GM23338 (cell line): ENCODE measurements around the gene SND1. TPM values are rescaled to one million over a fixed set of nuclear protein-coding genes. Genes with fewer than 3 reads are reported as not detected.

ENCODE experiments used
- CTCF ChIP-seq, 2 experiments: fragments of 200-600 bp in 1 of 2; sonication (generic) in 1 of 2; conservative IDR thresholded peaks; 2 replicates each; pipeline versions ENCODE4 v1.5.1 to v1.6.1; 2016 to 2017; ENCODE audit warnings: antibody characterized with exemption in 2 of 2, low read depth in 2 of 2, mild to moderate bottlenecking in 2 of 2, moderate library complexity in 1 of 2
- EZH2 ChIP-seq: fragments of 200-600 bp; sonication (generic); IDR thresholded peaks from one replicate; pipeline ENCODE4 v1.8.0; 2017; ENCODE audit warnings: antibody characterized with exemption, mild to moderate bottlenecking, low read depth; ENCODE audit not compliant: unreplicated experiment
- EZH2phosphoT487 ChIP-seq: fragments of 200-600 bp; sonication (generic); IDR thresholded peaks from one replicate; pipeline ENCODE4 v1.8.1; 2018; ENCODE audit warnings: antibody characterized with exemption; ENCODE audit not compliant: unreplicated experiment
- JUNB ChIP-seq: IDR thresholded peaks from one replicate; pipeline ENCODE4 v1.6.1; 2016; ENCODE audit warnings: antibody characterized with exemption; ENCODE audit not compliant: unreplicated experiment
- ZNF114 ChIP-seq: fragments of 250-450 bp; sonication (Bioruptor Pico); IDR thresholded peaks from 2 replicates; pipeline ENCODE4 v1.5.0; 2020; ENCODE audit warnings: mild to moderate bottlenecking, moderate library complexity
- polyA plus RNA-seq: library from polyadenylated mRNA; unstranded; fragments of >200 nt; fragmentation: Nextera tagmentation; extraction: Ambion mirVana; gene quantifications from 2 replicates; pipeline ENCODE4 v1.2.1, GENCODE V29; 2016
- total RNA-seq: library from RNA; depleted of rRNA; stranded (reverse); fragments of >200 nt; shearing (Covaris generic); gene quantifications from 2 replicates; pipeline ENCODE4 v1.2.3, GENCODE V29; 2014
- TF ChIP-seq, protein P1 (sequence below): fragments of 250-450 bp; sonication (Bioruptor Pico); IDR thresholded peaks from 2 replicates; pipeline ENCODE4 v1.5.0; 2020; ENCODE audit warnings: mild to moderate bottlenecking, moderate library complexity
- TF ChIP-seq, protein P2 (sequence below): IDR thresholded peaks from one replicate; pipeline ENCODE4 v1.6.1; 2018; ENCODE audit warnings: antibody characterized with exemption; ENCODE audit not compliant: unreplicated experiment

SND1 gene
- total and polyA plus RNA-seq, 2 experiments from 2014 or later, result 107 to 254 TPM

DNA sequence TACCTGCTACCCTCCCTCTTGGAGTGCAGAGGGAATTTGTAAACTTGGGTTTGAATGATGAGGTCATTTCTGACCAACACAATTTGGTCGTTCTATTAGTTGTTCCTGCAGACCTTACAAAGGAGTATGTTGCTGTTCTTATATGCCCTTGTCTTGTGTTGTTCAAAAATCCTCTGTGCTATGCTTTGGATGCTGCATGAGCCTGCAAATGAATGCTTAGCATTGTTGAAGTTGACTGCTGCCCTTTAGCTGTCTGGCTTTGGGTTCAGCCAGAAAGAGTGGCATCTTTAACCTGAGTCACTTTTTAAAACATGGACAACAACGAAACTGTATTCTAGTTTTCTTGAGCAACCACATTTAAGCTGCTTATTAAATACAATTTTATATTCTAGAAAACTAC lies 80.3 kb downstream of the SND1 start (continued):
- TF ChIP-seq, protein P1, sequence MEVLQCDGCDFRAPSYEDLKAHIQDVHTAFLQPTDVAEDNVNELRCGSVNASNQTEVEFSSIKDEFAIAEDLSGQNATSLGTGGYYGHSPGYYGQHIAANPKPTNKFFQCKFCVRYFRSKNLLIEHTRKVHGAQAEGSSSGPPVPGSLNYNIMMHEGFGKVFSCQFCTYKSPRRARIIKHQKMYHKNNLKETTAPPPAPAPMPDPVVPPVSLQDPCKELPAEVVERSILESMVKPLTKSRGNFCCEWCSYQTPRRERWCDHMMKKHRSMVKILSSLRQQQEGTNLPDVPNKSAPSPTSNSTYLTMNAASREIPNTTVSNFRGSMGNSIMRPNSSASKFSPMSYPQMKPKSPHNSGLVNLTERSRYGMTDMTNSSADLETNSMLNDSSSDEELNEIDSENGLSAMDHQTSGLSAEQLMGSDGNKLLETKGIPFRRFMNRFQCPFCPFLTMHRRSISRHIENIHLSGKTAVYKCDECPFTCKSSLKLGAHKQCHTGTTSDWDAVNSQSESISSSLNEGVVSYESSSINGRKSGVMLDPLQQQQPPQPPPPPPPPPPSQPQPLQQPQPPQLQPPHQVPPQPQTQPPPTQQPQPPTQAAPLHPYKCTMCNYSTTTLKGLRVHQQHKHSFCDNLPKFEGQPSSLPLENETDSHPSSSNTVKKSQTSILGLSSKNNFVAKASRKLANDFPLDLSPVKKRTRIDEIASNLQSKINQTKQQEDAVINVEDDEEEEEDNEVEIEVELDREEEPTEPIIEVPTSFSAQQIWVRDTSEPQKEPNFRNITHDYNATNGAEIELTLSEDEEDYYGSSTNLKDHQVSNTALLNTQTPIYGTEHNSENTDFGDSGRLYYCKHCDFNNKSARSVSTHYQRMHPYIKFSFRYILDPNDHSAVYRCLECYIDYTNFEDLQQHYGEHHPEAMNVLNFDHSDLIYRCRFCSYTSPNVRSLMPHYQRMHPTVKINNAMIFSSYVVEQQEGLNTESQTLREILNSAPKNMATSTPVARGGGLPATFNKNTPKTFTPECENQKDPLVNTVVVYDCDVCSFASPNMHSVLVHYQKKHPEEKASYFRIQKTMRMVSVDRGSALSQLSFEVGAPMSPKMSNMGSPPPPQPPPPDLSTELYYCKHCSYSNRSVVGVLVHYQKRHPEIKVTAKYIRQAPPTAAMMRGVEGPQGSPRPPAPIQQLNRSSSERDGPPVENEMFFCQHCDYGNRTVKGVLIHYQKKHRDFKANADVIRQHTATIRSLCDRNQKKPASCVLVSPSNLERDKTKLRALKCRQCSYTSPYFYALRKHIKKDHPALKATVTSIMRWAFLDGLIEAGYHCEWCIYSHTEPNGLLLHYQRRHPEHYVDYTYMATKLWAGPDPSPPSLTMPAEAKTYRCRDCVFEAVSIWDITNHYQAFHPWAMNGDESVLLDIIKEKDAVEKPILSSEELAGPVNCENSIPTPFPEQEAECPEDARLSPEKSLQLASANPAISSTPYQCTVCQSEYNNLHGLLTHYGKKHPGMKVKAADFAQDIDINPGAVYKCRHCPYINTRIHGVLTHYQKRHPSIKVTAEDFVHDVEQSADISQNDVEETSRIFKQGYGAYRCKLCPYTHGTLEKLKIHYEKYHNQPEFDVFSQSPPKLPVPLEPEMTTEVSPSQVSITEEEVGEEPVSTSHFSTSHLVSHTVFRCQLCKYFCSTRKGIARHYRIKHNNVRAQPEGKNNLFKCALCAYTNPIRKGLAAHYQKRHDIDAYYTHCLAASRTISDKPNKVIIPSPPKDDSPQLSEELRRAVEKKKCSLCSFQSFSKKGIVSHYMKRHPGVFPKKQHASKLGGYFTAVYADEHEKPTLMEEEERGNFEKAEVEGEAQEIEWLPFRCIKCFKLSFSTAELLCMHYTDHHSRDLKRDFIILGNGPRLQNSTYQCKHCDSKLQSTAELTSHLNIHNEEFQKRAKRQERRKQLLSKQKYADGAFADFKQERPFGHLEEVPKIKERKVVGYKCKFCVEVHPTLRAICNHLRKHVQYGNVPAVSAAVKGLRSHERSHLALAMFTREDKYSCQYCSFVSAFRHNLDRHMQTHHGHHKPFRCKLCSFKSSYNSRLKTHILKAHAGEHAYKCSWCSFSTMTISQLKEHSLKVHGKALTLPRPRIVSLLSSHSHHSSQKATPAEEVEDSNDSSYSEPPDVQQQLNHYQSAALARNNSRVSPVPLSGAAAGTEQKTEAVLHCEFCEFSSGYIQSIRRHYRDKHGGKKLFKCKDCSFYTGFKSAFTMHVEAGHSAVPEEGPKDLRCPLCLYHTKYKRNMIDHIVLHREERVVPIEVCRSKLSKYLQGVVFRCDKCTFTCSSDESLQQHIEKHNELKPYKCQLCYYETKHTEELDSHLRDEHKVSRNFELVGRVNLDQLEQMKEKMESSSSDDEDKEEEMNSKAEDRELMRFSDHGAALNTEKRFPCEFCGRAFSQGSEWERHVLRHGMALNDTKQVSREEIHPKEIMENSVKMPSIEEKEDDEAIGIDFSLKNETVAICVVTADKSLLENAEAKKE (CRISPR knock-in tag), result no peak
- no peak for TF ChIP-seq EZH2
- TF ChIP-seq, protein P2, sequence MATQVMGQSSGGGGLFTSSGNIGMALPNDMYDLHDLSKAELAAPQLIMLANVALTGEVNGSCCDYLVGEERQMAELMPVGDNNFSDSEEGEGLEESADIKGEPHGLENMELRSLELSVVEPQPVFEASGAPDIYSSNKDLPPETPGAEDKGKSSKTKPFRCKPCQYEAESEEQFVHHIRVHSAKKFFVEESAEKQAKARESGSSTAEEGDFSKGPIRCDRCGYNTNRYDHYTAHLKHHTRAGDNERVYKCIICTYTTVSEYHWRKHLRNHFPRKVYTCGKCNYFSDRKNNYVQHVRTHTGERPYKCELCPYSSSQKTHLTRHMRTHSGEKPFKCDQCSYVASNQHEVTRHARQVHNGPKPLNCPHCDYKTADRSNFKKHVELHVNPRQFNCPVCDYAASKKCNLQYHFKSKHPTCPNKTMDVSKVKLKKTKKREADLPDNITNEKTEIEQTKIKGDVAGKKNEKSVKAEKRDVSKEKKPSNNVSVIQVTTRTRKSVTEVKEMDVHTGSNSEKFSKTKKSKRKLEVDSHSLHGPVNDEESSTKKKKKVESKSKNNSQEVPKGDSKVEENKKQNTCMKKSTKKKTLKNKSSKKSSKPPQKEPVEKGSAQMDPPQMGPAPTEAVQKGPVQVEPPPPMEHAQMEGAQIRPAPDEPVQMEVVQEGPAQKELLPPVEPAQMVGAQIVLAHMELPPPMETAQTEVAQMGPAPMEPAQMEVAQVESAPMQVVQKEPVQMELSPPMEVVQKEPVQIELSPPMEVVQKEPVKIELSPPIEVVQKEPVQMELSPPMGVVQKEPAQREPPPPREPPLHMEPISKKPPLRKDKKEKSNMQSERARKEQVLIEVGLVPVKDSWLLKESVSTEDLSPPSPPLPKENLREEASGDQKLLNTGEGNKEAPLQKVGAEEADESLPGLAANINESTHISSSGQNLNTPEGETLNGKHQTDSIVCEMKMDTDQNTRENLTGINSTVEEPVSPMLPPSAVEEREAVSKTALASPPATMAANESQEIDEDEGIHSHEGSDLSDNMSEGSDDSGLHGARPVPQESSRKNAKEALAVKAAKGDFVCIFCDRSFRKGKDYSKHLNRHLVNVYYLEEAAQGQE, result no peak
- no peak for TF ChIP-seq JUNB
- TF ChIP-seq CTCF (conservative IDR thresholded peaks at IDR 0.05; ENCODE audit: low read depth in 2 of 2), result no peak
- no peak for TF ChIP-seq ZNF114 (CRISPR knock-in tag)
- TF ChIP-seq EZH2phosphoT487, result no peak
